Measurements from ENCODE around the gene ZNF335.

The ZNF335 gene

GRCh38 chr20:45943613-45944012 is 28.4 kb downstream of the ZNF335 start:
- no peak for TF ChIP-seq ZFX (IDR thresholded peaks at IDR 0.05; ENCODE audit: borderline replicate concordance)
- H3K27ac ChIP-seq, result no peak overlapping the region

- no peak overlapping the region for H3K27ac ChIP-seq
- TF ChIP-seq CTCF (IDR thresholded peaks at IDR 0.05) (no peak), ZFX (IDR thresholded peaks at IDR 0.05; ENCODE audit: borderline replicate concordance) (no peak)
Measured at GRCh38 chr20:45940469-45940868, 31.5 kb downstream of the ZNF335 start.

- TF ChIP-seq ZFX (IDR thresholded peaks at IDR 0.05; ENCODE audit: borderline replicate concordance) (no peak), CTCF (IDR thresholded peaks at IDR 0.05) (no peak)
- no peak overlapping the region for H3K27ac ChIP-seq
Measured at GRCh38 chr20:45940053-45940452, 31.9 kb downstream of the ZNF335 start.

GRCh38 chr20:45938727-45939438 is 33.1 kb downstream of the ZNF335 start:
- no peak overlapping the region for H3K27ac ChIP-seq

GRCh38 chr20:45937765-45938164 is 34.2 kb downstream of the ZNF335 start:
- TF ChIP-seq ZFX (IDR thresholded peaks at IDR 0.05; ENCODE audit: borderline replicate concordance) (no peak), CTCF (IDR thresholded peaks at IDR 0.05) (no peak)
- H3K27ac ChIP-seq, result no peak overlapping the region

More at GRCh38 chr20:45938727-45939438, 33.1 kb downstream of the ZNF335 start:
- no peak for TF ChIP-seq CTCF (IDR thresholded peaks at IDR 0.05)
- no peak for TF ChIP-seq ZFX (IDR thresholded peaks at IDR 0.05; ENCODE audit: borderline replicate concordance)

GRCh38 chr20:45935416-45936046 is 36.5 kb downstream of the ZNF335 start:
- TF ChIP-seq CTCF (IDR thresholded peaks at IDR 0.05) (no peak), ZFX (IDR thresholded peaks at IDR 0.05; ENCODE audit: borderline replicate concordance) (no peak)
- H3K27ac ChIP-seq, result peak overlapping the region; percentile 98

- peak within 1 kb of the TSS; percentile 98 for H3K27ac ChIP-seq
- TF ChIP-seq CTCF (IDR thresholded peaks at IDR 0.05) (no peak), ZFX (IDR thresholded peaks at IDR 0.05; ENCODE audit: borderline replicate concordance) (no peak)
Measured at GRCh38 chr20:45934586-45935415, 37.2 kb downstream of the ZNF335 start, which contains the start of gene PCIF1. PCIF1 (plus strand) TSS chr20:45934683; CDS start chr20:45939000, 4,317 bp downstream.
